ENCODE results near the gene CD47. TPM values are rescaled to one million over a fixed set of nuclear protein-coding genes. Genes with fewer than 3 reads are reported as not detected.

Gene CD47
- polyA plus RNA-seq, 10 donors = 64.5 to 103 (median 85.5) TPM

Other genes starting within 250 kb of the CD47 start
- gene IFT57, start 131.4 kb upstream of the CD47 start, polyA plus RNA-seq (ENCODE audit: insufficient read length in 10 of 10) = 10 to 100 TPM; 25.5 to 41.5 (median 31.5) TPM
- under 1 TPM in 2 of 10 donors, not detected in 8; 0.07 to 0.14 TPM for gene HHLA2, start 205.5 kb upstream of the CD47 start, polyA plus RNA-seq (ENCODE audit: insufficient read length in 10 of 10)

Measured in muscle of back (tissue), 10 donors.